Kidney epithelial cell (primary cell): Measurements from ENCODE around the gene SPPL2A. TPM values are rescaled to one million over a fixed set of nuclear protein-coding genes. Genes with fewer than 3 reads are reported as not detected.

Experiments used
- DNase-seq: peaks from one replicate; pipeline ENCODE4 v3.0.0-alpha.2; 2010; ENCODE audit warnings: low read depth
- H3K27me3 ChIP-seq: 2 replicates; pipeline ENCODE4 v1.6.0; 2011; ENCODE audit warnings: low read length; ENCODE audit not compliant: control insufficient read depth, insufficient read depth
- H3K36me3 ChIP-seq: 2 replicates; pipeline ENCODE4 v1.5.1; 2011; ENCODE audit warnings: low read length; ENCODE audit not compliant: control insufficient read depth, insufficient read depth
- H3K4me3 ChIP-seq: 2 replicates; pipeline ENCODE4 v1.5.1; 2011; ENCODE audit warnings: low read depth, mild to moderate bottlenecking, control low read depth, low read length
- total RNA-seq: library from RNA; depleted of rRNA; stranded (reverse); fragments of >200 nt; gene quantifications from 2 replicates; pipeline ENCODE4 v1.2.3, GENCODE V29; 2015
- TF ChIP-seq, protein P1 (sequence below): IDR thresholded peaks from 2 replicates; pipeline ENCODE4 v1.5.1; 2011; ENCODE audit warnings: mild to moderate bottlenecking, moderate library complexity, low read length, control low read depth, inconsistent platforms; ENCODE audit not compliant: insufficient read depth, poor library complexity, severe bottlenecking

SPPL2A gene
- total RNA-seq, 1 donor from 2014 or later: 138 TPM

DNA sequence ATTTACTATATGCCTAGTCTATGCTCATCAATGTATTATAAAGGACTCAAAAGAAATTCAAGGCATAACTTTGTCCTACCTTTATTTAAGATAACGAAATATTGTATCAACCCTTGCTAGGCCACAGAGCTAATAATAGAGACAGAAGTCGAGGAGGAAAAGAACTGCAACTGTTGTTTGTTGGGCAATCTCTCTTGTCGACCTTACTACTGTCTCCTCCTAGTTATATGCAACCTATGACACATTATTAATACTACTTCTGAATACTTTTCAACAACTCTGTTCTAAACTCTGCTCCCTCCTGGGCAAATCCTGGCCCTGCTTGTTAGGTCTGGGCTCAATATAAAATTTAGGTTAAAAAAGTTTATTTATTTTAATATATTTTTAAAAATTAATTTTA is 24.6 kb downstream of the SPPL2A start:
- Histone ChIP-seq H3K4me3 (no peak overlapping the region), H3K36me3 (no peaks in the 10 kb centered on the region)

DNA sequence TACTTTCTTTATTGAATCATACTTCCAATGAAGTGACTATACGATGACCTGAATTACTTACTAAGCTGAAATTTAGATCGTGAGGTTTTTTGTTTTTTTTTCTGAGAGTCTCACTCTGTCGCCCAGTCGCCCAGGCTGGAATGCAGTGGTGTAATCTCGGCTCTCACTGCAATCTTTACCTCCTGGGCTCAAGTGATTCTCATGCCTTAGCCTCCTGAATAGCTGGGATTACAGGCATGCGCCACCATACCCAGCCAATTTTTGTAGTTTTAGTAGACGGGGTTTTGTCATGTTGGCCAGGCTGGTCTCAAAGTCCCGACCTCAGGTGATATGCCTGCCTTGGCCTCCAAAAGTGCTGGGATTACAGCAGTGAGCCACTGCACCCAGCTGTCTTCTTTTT is 28.7 kb downstream of the SPPL2A start:
- no peak for DNase-seq
- no peaks in the 10 kb centered on the region for H3K36me3 ChIP-seq
- H3K27me3 ChIP-seq: no peaks in the 10 kb centered on the region
- TF ChIP-seq, protein P1, sequence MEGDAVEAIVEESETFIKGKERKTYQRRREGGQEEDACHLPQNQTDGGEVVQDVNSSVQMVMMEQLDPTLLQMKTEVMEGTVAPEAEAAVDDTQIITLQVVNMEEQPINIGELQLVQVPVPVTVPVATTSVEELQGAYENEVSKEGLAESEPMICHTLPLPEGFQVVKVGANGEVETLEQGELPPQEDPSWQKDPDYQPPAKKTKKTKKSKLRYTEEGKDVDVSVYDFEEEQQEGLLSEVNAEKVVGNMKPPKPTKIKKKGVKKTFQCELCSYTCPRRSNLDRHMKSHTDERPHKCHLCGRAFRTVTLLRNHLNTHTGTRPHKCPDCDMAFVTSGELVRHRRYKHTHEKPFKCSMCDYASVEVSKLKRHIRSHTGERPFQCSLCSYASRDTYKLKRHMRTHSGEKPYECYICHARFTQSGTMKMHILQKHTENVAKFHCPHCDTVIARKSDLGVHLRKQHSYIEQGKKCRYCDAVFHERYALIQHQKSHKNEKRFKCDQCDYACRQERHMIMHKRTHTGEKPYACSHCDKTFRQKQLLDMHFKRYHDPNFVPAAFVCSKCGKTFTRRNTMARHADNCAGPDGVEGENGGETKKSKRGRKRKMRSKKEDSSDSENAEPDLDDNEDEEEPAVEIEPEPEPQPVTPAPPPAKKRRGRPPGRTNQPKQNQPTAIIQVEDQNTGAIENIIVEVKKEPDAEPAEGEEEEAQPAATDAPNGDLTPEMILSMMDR: no peak
- H3K4me3 ChIP-seq: no peak overlapping the region

More for the DNA sequence above, 24.6 kb downstream of the SPPL2A start:
- TF ChIP-seq, protein P1: no peak
- no peak for DNase-seq
- no peaks in the 10 kb centered on the region for H3K27me3 ChIP-seq

DNA sequence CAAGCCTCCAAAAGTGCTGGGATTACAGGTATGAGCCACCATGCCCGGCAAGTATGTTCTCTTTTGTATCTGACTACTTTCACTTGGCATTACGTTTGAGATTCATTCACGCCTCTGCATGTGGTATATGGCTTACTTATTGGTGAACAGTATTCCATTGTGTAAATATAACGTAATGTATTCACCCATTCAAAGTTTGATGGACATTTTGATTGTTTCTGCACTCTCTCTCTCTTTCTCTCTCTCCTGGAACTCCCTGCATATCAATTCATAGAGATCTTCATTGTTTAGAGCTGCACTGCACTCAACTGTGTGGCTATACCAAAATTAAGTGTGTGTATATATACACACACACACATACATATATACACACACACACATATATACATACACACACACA is 30.4 kb downstream of the SPPL2A start:
- TF ChIP-seq, protein P1: no peak
- Histone ChIP-seq H3K27me3 (no peaks in the 10 kb centered on the region), H3K4me3 (no peak overlapping the region), H3K36me3 (no peaks in the 10 kb centered on the region)
- DNase-seq: no peak

DNA sequence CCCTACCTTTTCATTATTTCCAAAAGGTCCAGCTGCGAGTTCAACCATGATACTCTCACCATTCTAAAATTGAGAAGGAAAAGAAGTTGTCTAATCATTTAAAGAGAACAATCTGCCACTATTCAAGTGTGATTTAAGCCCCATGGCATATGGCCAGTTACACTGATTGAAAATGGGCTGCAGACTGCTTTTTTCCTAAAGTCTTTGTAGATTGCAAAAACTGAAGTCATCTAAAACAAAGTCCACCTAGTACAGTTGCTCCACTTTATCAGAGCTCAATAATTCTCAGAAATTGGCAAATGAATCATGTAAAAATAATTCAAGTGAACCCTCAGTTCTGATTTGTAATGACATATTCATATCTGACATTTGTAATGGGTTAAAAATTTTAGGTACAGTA is 39.2 kb downstream of the SPPL2A start:
- H3K36me3 ChIP-seq: no peaks in the 10 kb centered on the region
- TF ChIP-seq, protein P1: no peak
- H3K4me3 ChIP-seq: no peak overlapping the region
- no peaks in the 10 kb centered on the region for H3K27me3 ChIP-seq
- no peak for DNase-seq

DNA sequence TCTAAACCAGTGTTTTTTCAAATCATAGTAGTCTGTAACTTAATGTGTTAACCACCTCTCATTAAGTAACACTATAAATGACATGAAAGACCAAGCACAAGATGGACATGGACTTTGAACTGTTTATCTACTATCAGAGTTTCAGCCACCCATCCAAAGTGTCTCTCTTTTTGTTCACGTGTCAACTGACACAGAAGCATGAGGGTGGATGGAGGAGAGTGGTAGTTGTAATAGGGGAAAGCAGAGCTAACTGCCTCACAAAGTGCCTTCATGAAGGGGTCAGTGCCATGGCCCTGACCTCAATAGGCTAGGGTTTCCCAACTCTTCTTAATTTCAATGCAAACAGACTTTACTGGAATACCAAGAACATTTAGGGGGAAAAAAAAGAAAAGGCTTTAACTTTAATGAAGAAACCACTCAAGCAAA is 46.8 kb downstream of the SPPL2A start:
- H3K4me3 ChIP-seq: no peak overlapping the region
- no peak for DNase-seq
- no peaks in the 10 kb centered on the region for H3K36me3 ChIP-seq
- TF ChIP-seq, protein P1: no peak
- H3K27me3 ChIP-seq: no peaks in the 10 kb centered on the region

DNA sequence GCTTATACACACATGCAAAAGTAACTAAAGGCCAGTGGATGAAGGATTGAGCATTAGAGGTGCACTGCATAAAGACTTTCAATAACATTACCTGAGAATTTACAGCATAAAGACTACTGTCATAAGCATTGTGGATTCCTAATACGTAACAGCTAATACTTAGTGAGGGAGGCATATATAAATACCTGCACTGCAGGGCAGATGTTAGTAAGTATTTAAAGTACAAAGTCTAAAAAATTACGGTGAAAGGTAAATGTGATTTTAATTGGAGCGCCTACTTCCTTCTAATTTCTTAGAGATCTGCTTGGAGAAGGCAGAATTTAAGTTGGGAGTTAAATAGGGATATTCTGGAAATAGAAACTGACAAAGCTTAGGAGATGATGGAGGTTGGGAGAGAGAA is 53.5 kb downstream of the SPPL2A start:
- H3K4me3 ChIP-seq: no peak overlapping the region
- TF ChIP-seq, protein P1: no peak
- H3K27me3 ChIP-seq: no peaks in the 10 kb centered on the region
- no peaks in the 10 kb centered on the region for H3K36me3 ChIP-seq
- no peak for DNase-seq
